ENCODE results near the gene GNRH2. TPM values are rescaled to one million over a fixed set of nuclear protein-coding genes. Genes with fewer than 3 reads are reported as not detected.

The GNRH2 gene
- polyA plus RNA-seq, 1 of the 3 experiments (the other 2 are of a cell fraction) = 0.58 TPM

- TF ChIP-seq REST (IDR thresholded peaks at IDR 0.05; ENCODE audit: low read depth, low read length) (no peak), GABPA (IDR thresholded peaks at IDR 0.05; ENCODE audit: low read depth) (no peak)
Observed at GRCh38 chr20:3088031-3088430, 44.6 kb downstream of the GNRH2 start (continued).

DNA sequence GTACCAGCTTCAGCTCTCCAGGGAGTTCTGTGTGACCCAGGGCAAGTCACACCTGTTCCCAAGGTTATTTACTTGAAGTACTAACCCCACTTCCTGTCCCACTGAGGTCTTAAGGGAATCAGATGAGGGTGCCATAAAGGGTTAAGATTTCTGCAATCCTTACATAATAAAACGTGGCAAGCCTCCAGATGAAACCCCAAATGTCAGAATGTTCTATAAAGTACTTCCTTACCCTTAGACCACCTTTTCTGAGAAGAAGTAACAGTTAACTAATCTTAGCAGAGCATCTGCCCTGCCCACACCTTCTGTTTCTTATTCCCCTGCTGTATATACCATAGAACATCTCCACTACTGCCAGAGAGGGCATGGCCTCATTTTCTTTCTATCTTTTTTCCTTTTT lies 47.1 kb downstream of the GNRH2 start:
- Histone ChIP-seq H3K9me2 (no peaks in the 10 kb centered on the region), H3K4me3 (ENCODE audit: low read depth in 2 of 2, low read length in 1 of 2) (no peak overlapping the region), H2AFZ (ENCODE audit: low read depth) (no peak overlapping the region), H3K4me1 (ENCODE audit: control insufficient read depth in 1 of 2, insufficient read depth in 2 of 2, low read depth in 1 of 2, low read length in 1 of 2) (no peaks in the 10 kb centered on the region), H3K27me3 (ENCODE audit: insufficient read depth) (no peaks in the 10 kb centered on the region), H3K9me3 (no peaks in the 10 kb centered on the region), H3K9ac (no peak overlapping the region), H3K27ac (ENCODE audit: low read depth in 2 of 2, low read length in 1 of 2) (no peak overlapping the region), H3K4me2 (no peak overlapping the region), H4K20me1 (ENCODE audit: insufficient read depth) (no peaks in the 10 kb centered on the region), H3K36me3 (replicated peaks in 1 of 2; ENCODE audit: control insufficient read depth in 1 of 2, insufficient read depth in 2 of 2, low read length in 1 of 2) (no peaks in the 10 kb centered on the region), H3K79me2 (ENCODE audit: insufficient read depth) (no peaks in the 10 kb centered on the region), H3F3A (replicated peaks; ENCODE audit: insufficient read depth) (no peaks in the 10 kb centered on the region)
- WGBS (ENCODE audit: low lambda C conversion rate) = 0% methylated on average over 1 of the region's 1 CpG
- ChIA-PET CTCF (no interaction called here), POLR2A (no interaction called here)
- TF ChIP-seq, protein P1, sequence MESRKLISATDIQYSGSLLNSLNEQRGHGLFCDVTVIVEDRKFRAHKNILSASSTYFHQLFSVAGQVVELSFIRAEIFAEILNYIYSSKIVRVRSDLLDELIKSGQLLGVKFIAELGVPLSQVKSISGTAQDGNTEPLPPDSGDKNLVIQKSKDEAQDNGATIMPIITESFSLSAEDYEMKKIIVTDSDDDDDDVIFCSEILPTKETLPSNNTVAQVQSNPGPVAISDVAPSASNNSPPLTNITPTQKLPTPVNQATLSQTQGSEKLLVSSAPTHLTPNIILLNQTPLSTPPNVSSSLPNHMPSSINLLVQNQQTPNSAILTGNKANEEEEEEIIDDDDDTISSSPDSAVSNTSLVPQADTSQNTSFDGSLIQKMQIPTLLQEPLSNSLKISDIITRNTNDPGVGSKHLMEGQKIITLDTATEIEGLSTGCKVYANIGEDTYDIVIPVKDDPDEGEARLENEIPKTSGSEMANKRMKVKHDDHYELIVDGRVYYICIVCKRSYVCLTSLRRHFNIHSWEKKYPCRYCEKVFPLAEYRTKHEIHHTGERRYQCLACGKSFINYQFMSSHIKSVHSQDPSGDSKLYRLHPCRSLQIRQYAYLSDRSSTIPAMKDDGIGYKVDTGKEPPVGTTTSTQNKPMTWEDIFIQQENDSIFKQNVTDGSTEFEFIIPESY (IDR thresholded peaks at IDR 0.05; ENCODE audit: borderline replicate concordance, low read depth) = no peak
- TF ChIP-seq POLR2AphosphoS5 (IDR thresholded peaks at IDR 0.05; ENCODE audit: low read depth, low read length) (no peak), YY1 (IDR thresholded peaks at IDR 0.05; ENCODE audit: low read depth) (no peak), REST (IDR thresholded peaks at IDR 0.05; ENCODE audit: low read depth, low read length) (no peak), EP300 (IDR thresholded peaks at IDR 0.05; ENCODE audit: borderline replicate concordance in 1 of 2, low read depth in 1 of 2, low read length in 1 of 2) (no peak), FOSL2 (IDR thresholded peaks at IDR 0.05; ENCODE audit: borderline replicate concordance, low read depth) (no peak), EZH2phosphoT487 (IDR thresholded peaks at IDR 0.05; ENCODE audit: borderline replicate concordance, low read depth) (no peak), ELF1 (IDR thresholded peaks at IDR 0.05) (no peak)
- TF ChIP-seq, protein P2, sequence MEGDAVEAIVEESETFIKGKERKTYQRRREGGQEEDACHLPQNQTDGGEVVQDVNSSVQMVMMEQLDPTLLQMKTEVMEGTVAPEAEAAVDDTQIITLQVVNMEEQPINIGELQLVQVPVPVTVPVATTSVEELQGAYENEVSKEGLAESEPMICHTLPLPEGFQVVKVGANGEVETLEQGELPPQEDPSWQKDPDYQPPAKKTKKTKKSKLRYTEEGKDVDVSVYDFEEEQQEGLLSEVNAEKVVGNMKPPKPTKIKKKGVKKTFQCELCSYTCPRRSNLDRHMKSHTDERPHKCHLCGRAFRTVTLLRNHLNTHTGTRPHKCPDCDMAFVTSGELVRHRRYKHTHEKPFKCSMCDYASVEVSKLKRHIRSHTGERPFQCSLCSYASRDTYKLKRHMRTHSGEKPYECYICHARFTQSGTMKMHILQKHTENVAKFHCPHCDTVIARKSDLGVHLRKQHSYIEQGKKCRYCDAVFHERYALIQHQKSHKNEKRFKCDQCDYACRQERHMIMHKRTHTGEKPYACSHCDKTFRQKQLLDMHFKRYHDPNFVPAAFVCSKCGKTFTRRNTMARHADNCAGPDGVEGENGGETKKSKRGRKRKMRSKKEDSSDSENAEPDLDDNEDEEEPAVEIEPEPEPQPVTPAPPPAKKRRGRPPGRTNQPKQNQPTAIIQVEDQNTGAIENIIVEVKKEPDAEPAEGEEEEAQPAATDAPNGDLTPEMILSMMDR (IDR thresholded peaks at IDR 0.05) = no peak
- TF ChIP-seq, protein P3, sequence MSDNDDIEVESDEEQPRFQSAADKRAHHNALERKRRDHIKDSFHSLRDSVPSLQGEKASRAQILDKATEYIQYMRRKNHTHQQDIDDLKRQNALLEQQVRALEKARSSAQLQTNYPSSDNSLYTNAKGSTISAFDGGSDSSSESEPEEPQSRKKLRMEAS (IDR thresholded peaks at IDR 0.05; ENCODE audit: low read depth) = no peak
- DNase-seq = no peak
